Neural cell (in vitro differentiated cells): Measurements from ENCODE around the gene DLG2. TPM values are rescaled to one million over a fixed set of nuclear protein-coding genes. Genes with fewer than 3 reads are reported as not detected.

ENCODE experiments used
- H2AFZ ChIP-seq: fragments of 200-600, 300-800 bp; sonication (generic), shearing (Covaris generic); 2 replicates; pipeline ENCODE4 v1.6.0; 2014; ENCODE audit warnings: low read depth, mild to moderate bottlenecking, antibody characterized with exemption, low read length, moderate library complexity
- H3F3A ChIP-seq: fragments of 200-600 bp; shearing (Covaris generic); 2 replicates; pipeline ENCODE4 v1.6.1; 2016; ENCODE audit warnings: mild to moderate bottlenecking, moderate library complexity, mixed read lengths, antibody characterized with exemption, low read length; ENCODE audit not compliant: insufficient read depth, poor library complexity, severe bottlenecking
- H3K27ac ChIP-seq: fragments of 200-600, 300-800 bp; sonication (generic), shearing (Covaris generic); 2 replicates; pipeline ENCODE4 v1.5.1; 2014; ENCODE audit warnings: mild to moderate bottlenecking, low read length, moderate library complexity
- H3K27me3 ChIP-seq: fragments of 300-800, 200-600 bp; sonication (generic), shearing (Covaris generic); 2 replicates; pipeline ENCODE4 v1.6.0; 2014; ENCODE audit warnings: mild to moderate bottlenecking, low read depth, low read length, moderate library complexity; ENCODE audit not compliant: insufficient read depth
- H3K36me3 ChIP-seq: fragments of 300-800, 200-600 bp; sonication (generic), shearing (Covaris generic); 2 replicates; pipeline ENCODE4 v1.5.1; 2014; ENCODE audit warnings: mild to moderate bottlenecking, antibody characterized with exemption, low read length, moderate library complexity; ENCODE audit not compliant: insufficient read depth
- H3K4me2 ChIP-seq: fragments of 300-800, 200-600 bp; sonication (generic), shearing (Covaris generic); 2 replicates; pipeline ENCODE4 v1.6.0; 2014; ENCODE audit warnings: mild to moderate bottlenecking, low read length
- H3K4me3 ChIP-seq: fragments of 300-800, 200-600 bp; sonication (generic), shearing (Covaris generic); 2 replicates; pipeline ENCODE4 v1.5.1; 2014; ENCODE audit warnings: mild to moderate bottlenecking, low read length, moderate library complexity
- H3K79me2 ChIP-seq: fragments of 200-600 bp; shearing (Covaris generic); replicated peaks from 2 replicates; pipeline ENCODE4 v1.6.0; 2014; ENCODE audit warnings: mild to moderate bottlenecking, low read length, moderate library complexity; ENCODE audit not compliant: insufficient read depth
- H3K9ac ChIP-seq: fragments of 300-800, 200-600 bp; sonication (generic), shearing (Covaris generic); 2 replicates; pipeline ENCODE4 v1.6.1; 2016; ENCODE audit warnings: mild to moderate bottlenecking, low read length, mixed read lengths
- H3K9me2 ChIP-seq: fragments of 200-600 bp; shearing (Covaris generic); 2 replicates; pipeline ENCODE4 v1.6.1; 2016; ENCODE audit warnings: mild to moderate bottlenecking, low read length, mixed read lengths; ENCODE audit not compliant: insufficient read depth
- H3K9me3 ChIP-seq: fragments of 200-600, 300-800 bp; sonication (generic), shearing (Covaris generic); 2 replicates; pipeline ENCODE4 v1.6.1; 2016; ENCODE audit warnings: mild to moderate bottlenecking, mixed run types, low read length, moderate library complexity, mixed read lengths
- H4K20me1 ChIP-seq: fragments of 200-600 bp; shearing (Covaris generic); 2 replicates; pipeline ENCODE4 v1.6.1; 2016; ENCODE audit warnings: mild to moderate bottlenecking, mixed run types; ENCODE audit not compliant: insufficient read depth
- EP300 ChIP-seq: fragments of 450-650 bp; conservative IDR thresholded peaks from 2 replicates; pipeline ENCODE4 v1.6.1; 2014; ENCODE audit warnings: antibody characterized with exemption, mild to moderate bottlenecking, moderate library complexity; ENCODE audit not compliant: poor library complexity, severe bottlenecking
- EZH2 ChIP-seq: fragments of 200-600, 300-800 bp; shearing (Covaris generic), sonication (generic); IDR thresholded peaks from 2 replicates; pipeline ENCODE4 v1.6.1; 2014; ENCODE audit warnings: antibody characterized with exemption, low read length, borderline replicate concordance, mild to moderate bottlenecking; ENCODE audit not compliant: insufficient read depth, poor library complexity, severe bottlenecking
- MXI1 ChIP-seq: fragments of 450-650 bp; conservative IDR thresholded peaks from 2 replicates; pipeline ENCODE4 v1.6.1; 2014; ENCODE audit warnings: antibody characterized with exemption, mild to moderate bottlenecking; ENCODE audit not compliant: poor library complexity, severe bottlenecking
- POLR2AphosphoS5 ChIP-seq: IDR thresholded peaks from 2 replicates; pipeline ENCODE4 v1.6.1; 2012
- RAD21 ChIP-seq: fragments of 450-650 bp; conservative IDR thresholded peaks from 2 replicates; pipeline ENCODE4 v1.6.1; 2014; ENCODE audit warnings: antibody characterized with exemption, mild to moderate bottlenecking, moderate library complexity
- REST ChIP-seq: IDR thresholded peaks from 2 replicates; pipeline ENCODE4 v1.6.1; 2012; ENCODE audit warnings: borderline replicate concordance
- SMC3 ChIP-seq: fragments of 450-650 bp; conservative IDR thresholded peaks from 2 replicates; pipeline ENCODE4 v1.6.1; 2014; ENCODE audit warnings: antibody characterized with exemption, mild to moderate bottlenecking, moderate library complexity; ENCODE audit not compliant: poor library complexity
- TAF1 ChIP-seq: IDR thresholded peaks from 2 replicates; pipeline ENCODE4 v1.6.1; 2012; ENCODE audit warnings: low read depth
- polyA plus RNA-seq: library from polyadenylated mRNA; depleted of rRNA; stranded (reverse); fragments of >200 nt; gene quantifications from 2 replicates; pipeline ENCODE4 v1.2.3, GENCODE V29; 2014
- TF ChIP-seq, protein P1 (sequence below): fragments of 450-650 bp; IDR thresholded peaks from 2 replicates; pipeline ENCODE4 v1.5.1; 2014; ENCODE audit warnings: antibody characterized with exemption, mild to moderate bottlenecking, moderate library complexity; ENCODE audit not compliant: poor library complexity, severe bottlenecking

Gene DLG2
- polyA plus RNA-seq, 1 donor from 2014 or later = 179 TPM

DNA sequence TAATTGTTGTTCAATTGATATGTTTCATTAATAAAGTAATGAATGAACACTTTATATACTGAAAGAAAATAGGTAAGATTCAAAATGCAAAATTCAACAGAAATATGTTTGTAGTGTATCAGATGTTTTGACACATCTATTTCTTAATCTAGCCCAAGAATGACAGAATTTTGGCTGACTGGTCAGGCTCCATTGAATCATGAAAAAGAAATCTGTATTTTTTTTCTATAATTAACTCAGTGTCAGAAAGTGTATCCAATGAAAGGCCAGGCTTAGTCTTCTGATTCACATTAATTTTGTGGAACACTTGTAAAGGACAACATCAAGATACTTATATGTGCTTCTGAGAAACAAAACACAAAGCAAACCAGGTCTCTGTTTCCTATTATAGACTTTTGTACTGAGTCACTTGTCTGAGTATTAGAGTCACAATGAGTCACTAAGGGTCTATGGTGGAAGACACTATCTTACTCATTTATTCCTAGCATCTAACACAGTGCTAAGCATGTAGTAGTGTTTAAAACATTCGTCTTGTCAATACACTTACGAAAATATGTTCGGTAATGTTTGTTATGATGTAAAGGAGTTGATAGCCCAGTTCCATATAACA, 2043.3 kb downstream of the DLG2 start:
- no peak overlapping the region for H3K4me2 ChIP-seq
- H3K27me3 ChIP-seq = no peaks in the 10 kb centered on the region
- H3K9me2 ChIP-seq = no peaks in the 10 kb centered on the region
- H3K79me2 ChIP-seq = peaks cover 8% of the 10 kb centered on the region
- H2AFZ ChIP-seq = no peak overlapping the region
- H3K36me3 ChIP-seq = no peaks in the 10 kb centered on the region
- no peak for TF ChIP-seq REST
- TF ChIP-seq EP300 = no peak
- TF ChIP-seq, protein P1, sequence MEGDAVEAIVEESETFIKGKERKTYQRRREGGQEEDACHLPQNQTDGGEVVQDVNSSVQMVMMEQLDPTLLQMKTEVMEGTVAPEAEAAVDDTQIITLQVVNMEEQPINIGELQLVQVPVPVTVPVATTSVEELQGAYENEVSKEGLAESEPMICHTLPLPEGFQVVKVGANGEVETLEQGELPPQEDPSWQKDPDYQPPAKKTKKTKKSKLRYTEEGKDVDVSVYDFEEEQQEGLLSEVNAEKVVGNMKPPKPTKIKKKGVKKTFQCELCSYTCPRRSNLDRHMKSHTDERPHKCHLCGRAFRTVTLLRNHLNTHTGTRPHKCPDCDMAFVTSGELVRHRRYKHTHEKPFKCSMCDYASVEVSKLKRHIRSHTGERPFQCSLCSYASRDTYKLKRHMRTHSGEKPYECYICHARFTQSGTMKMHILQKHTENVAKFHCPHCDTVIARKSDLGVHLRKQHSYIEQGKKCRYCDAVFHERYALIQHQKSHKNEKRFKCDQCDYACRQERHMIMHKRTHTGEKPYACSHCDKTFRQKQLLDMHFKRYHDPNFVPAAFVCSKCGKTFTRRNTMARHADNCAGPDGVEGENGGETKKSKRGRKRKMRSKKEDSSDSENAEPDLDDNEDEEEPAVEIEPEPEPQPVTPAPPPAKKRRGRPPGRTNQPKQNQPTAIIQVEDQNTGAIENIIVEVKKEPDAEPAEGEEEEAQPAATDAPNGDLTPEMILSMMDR = no peak
- no peak for TF ChIP-seq SMC3
- no peak for TF ChIP-seq TAF1
- TF ChIP-seq MXI1 = no peak
- TF ChIP-seq POLR2AphosphoS5 = no peak
- no peak for TF ChIP-seq RAD21
- no peak for TF ChIP-seq EZH2
- H4K20me1 ChIP-seq = no peaks in the 10 kb centered on the region
- no peaks in the 10 kb centered on the region for H3K9me3 ChIP-seq
- H3K4me3 ChIP-seq = no peak overlapping the region
- H3K27ac ChIP-seq = no peak overlapping the region
- no peak overlapping the region for H3K9ac ChIP-seq
- peaks cover 3% of the 10 kb centered on the region for H3F3A ChIP-seq

DNA sequence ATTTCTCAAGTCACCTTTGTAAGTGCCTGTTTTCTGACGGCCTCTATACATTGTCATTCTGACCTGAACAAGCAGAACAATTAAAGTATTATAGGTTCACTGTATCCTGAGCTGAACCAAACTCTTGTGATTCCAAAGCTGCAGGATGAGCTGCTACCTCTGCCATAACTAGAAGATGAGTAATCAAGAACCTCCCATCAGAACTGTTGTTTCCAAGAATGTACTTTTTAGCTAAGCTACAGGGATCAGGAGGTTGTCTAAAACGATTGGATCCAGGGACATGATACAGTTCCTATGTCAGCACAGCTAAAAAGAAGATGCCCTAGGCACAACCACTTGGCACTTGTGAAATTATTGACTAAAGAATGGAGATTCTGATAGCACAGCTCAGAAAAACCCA, 2052.6 kb downstream of the DLG2 start:
- no peak overlapping the region for H3K27ac ChIP-seq
- H3F3A ChIP-seq = no peaks in the 10 kb centered on the region

More for the DNA sequence above, 2052.6 kb downstream of the DLG2 start:
- Histone ChIP-seq H3K36me3 (no peaks in the 10 kb centered on the region), H3K9me3 (no peaks in the 10 kb centered on the region), H3K9ac (no peak overlapping the region), H3K4me3 (no peak overlapping the region), H3K4me2 (no peak overlapping the region), H3K27me3 (no peaks in the 10 kb centered on the region), H3K79me2 (peaks cover 35% of the 10 kb centered on the region), H2AFZ (no peak overlapping the region), H4K20me1 (no peaks in the 10 kb centered on the region), H3K9me2 (no peaks in the 10 kb centered on the region)
- no peak for TF ChIP-seq EZH2
- TF ChIP-seq TAF1 = no peak
- no peak for TF ChIP-seq SMC3
- TF ChIP-seq RAD21 = no peak
- no peak for TF ChIP-seq REST
- TF ChIP-seq MXI1 = no peak
- TF ChIP-seq, protein P1 = no peak
- TF ChIP-seq EP300 = no peak
